Measurements from ENCODE around the gene PHLPP1.
A peak's percentile ranks its signal among the peaks of the same experiment; 100 is the strongest.
"Not testable (repeated sequence)": the region's sequence is repeated elsewhere in the genome, so short reads cannot be mapped to it uniquely, and the experiment has no call there.

The PHLPP1 gene

GRCh38 chr18:62807396-62807795 is 92.1 kb downstream of the PHLPP1 start:
- Mint-ChIP-seq H3K27ac (no peak overlapping the region), H3K27me3 (no peaks in the 10 kb centered on the region), H3K36me3 (ENCODE audit: low read depth) (no peaks in the 10 kb centered on the region), H3K9me3 (peaks cover 9% of the 10 kb centered on the region), H3K4me3 (no peak overlapping the region), H3K4me1 (ENCODE audit: low read depth) (peaks cover 19% of the 10 kb centered on the region)
- intact Hi-C loops (cut with micrococcal nuclease), result no loop called here

GRCh38 chr18:62808123-62808522 is 92.8 kb downstream of the PHLPP1 start:
- peak overlapping the region; percentile 21 for H3K27ac Mint-ChIP-seq
- intact Hi-C loops (cut with micrococcal nuclease), result no loop called here
- H3K36me3 Mint-ChIP-seq (ENCODE audit: low read depth), result no peaks in the 10 kb centered on the region
- peaks cover 20% of the 10 kb centered on the region for H3K4me1 Mint-ChIP-seq (ENCODE audit: low read depth)
- H3K4me3 Mint-ChIP-seq, result no peak overlapping the region
- H3K27me3 Mint-ChIP-seq, result no peaks in the 10 kb centered on the region
- peaks cover 9% of the 10 kb centered on the region for H3K9me3 Mint-ChIP-seq

DNA sequence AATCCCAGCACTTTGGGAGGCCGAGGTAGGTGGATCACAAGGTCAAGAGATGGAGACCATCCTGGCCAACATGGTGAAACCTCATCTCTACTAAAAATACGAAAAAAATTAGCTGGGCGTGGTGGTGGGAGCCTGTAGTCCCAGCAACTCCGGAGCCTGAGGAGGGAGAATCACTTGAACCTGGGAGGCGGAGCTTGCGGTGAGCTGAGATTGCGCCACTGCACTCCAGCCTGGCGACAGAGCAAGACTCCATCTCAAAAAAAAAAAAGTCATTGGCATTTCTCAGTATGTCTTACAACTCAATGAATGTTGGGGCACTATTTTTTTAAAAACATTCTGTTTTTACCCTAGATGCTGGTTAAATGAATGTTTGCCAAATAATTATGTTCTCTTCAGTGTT is 94.1 kb downstream of the PHLPP1 start:
- H3K36me3 Mint-ChIP-seq (ENCODE audit: low read depth); H3K9me3 Mint-ChIP-seq; intact Hi-C loops (cut with micrococcal nuclease); H3K27me3 Mint-ChIP-seq; H3K27ac Mint-ChIP-seq; H3K4me3 Mint-ChIP-seq: not testable (repeated sequence)
- peaks cover 30% of the 10 kb centered on the region for H3K4me1 Mint-ChIP-seq (ENCODE audit: low read depth)

GRCh38 chr18:62809900-62810299 is 94.6 kb downstream of the PHLPP1 start:
- intact Hi-C loops (cut with micrococcal nuclease), result no loop called here
- H3K27ac Mint-ChIP-seq, result no peak overlapping the region

DNA sequence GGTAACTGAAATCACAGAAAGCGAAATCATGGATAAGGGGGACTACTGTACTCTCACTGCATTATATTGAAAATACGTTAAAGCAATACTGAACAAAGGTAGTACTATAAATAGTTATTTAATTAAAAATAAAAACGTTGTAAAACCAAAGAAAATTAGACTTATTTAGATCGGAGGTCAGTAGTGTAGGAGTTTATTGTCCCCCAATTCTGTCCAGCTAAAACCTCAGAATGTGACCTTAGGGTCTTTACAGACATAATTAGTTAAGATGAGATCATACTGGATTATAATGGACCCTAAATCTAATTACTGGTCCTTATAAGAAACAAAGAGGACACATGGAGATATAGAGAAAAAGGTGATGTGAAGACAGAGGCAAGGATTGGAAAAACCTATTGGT is 95.3 kb downstream of the PHLPP1 start:
- H3K4me3 Mint-ChIP-seq, result no peak overlapping the region
- H3K4me1 Mint-ChIP-seq (ENCODE audit: low read depth), result peaks cover 34% of the 10 kb centered on the region
- no peaks in the 10 kb centered on the region for H3K27me3 Mint-ChIP-seq
- H3K9me3 Mint-ChIP-seq, result peaks cover 9% of the 10 kb centered on the region
- no peak overlapping the region for H3K27ac Mint-ChIP-seq
- intact Hi-C loops (cut with micrococcal nuclease), result no loop called here
- no peaks in the 10 kb centered on the region for H3K36me3 Mint-ChIP-seq (ENCODE audit: low read depth)

More at GRCh38 chr18:62809900-62810299, 94.6 kb downstream of the PHLPP1 start:
- peaks cover 9% of the 10 kb centered on the region for H3K9me3 Mint-ChIP-seq
- peaks cover 34% of the 10 kb centered on the region for H3K4me1 Mint-ChIP-seq (ENCODE audit: low read depth)
- H3K4me3 Mint-ChIP-seq, result no peak overlapping the region
- H3K27me3 Mint-ChIP-seq, result no peaks in the 10 kb centered on the region
- H3K36me3 Mint-ChIP-seq (ENCODE audit: low read depth), result no peaks in the 10 kb centered on the region

DNA sequence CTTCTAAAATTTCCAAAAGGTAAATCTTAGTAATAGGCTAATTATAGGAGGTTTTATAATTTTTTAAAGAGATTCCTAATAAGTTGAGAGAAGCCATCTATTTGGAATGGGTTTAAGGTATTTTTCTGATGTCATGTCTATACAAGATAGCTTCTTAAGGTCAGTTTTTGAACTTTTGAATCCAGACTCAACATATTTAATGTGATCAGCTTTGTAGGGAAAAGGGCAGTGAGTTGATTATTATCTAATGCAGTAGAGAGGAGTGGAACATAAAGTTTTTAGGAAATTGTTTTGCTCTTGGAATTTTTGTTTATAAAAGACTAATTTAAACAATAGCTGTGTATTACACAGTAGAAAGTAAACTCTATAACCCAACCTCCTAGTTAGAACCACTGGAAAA is 96.3 kb downstream of the PHLPP1 start:
- intact Hi-C loops (cut with micrococcal nuclease), result no loop called here
- H3K4me1 Mint-ChIP-seq (ENCODE audit: low read depth), result peaks cover 34% of the 10 kb centered on the region
- H3K4me3 Mint-ChIP-seq, result no peak overlapping the region
- H3K36me3 Mint-ChIP-seq (ENCODE audit: low read depth), result no peaks in the 10 kb centered on the region
- H3K27me3 Mint-ChIP-seq, result no peaks in the 10 kb centered on the region
- H3K9me3 Mint-ChIP-seq, result peaks cover 9% of the 10 kb centered on the region
- H3K27ac Mint-ChIP-seq, result no peak overlapping the region

DNA sequence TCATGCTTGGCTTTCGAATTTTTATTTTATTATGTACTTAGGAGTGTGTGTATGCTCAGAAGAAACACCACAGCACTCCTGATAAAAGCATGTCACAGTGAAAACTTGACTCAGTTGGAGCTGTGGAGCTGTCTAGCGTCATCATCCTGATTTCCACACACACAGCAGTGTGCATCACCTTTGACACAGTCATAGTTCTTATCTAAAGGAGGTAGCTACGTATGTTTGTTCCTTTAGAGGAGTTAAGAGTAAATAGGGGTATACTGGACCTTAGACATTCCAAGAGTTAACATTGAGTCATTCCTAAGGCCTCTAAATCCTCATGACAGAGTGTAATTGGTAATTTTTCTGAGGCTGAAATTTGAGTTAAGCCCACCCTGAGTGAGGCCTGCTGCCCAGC is 96.9 kb downstream of the PHLPP1 start:
- Mint-ChIP-seq H3K9me3 (peaks cover 9% of the 10 kb centered on the region), H3K36me3 (ENCODE audit: low read depth) (no peaks in the 10 kb centered on the region), H3K27ac (no peak overlapping the region), H3K4me3 (no peak overlapping the region), H3K27me3 (no peaks in the 10 kb centered on the region), H3K4me1 (ENCODE audit: low read depth) (peaks cover 34% of the 10 kb centered on the region)
- intact Hi-C loops (cut with micrococcal nuclease), result no loop called here

- Mint-ChIP-seq H3K27ac (peak overlapping the region; percentile 36), H3K4me1 (ENCODE audit: low read depth) (peaks cover 32% of the 10 kb centered on the region), H3K36me3 (ENCODE audit: low read depth) (no peaks in the 10 kb centered on the region), H3K27me3 (no peaks in the 10 kb centered on the region), H3K4me3 (no peak overlapping the region), H3K9me3 (peaks cover 6% of the 10 kb centered on the region)
- intact Hi-C loops (cut with micrococcal nuclease), result no loop called here
Observed at GRCh38 chr18:62812876-62813275, 97.5 kb downstream of the PHLPP1 start.

DNA sequence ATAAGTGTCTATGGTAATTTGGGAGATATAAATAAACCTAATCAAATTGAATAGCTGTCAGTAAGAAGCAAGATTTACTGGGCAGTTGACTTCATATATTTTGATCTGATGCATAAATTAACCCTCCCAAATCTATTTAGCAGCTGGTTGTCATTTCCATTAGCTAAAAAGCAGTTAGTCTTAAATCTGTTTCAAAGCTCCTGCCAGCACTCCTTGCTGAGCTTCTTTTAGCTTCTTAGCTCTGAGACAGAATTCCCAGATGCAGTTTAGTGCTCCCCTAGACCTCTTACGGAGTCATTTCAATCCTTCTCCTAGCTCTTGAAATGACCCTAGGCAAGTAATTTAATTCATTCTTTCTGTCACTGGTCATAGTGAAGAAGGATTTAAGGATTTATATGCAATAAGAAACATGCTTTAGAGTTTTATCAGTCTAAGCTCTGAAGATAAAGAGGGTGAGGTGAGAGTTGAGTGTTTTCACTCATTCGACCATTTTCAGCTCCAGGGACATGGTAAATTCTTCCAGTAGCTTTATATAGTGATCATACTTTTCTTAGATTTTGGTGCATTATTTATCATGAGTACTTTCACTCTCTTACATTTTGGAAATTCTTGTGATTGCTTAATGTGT is 98.9 kb downstream of the PHLPP1 start:
- no peaks in the 10 kb centered on the region for H3K9me3 Mint-ChIP-seq
- intact Hi-C loops (cut with micrococcal nuclease), result no loop called here
- peak overlapping the region; percentile 87 for H3K27ac Mint-ChIP-seq
- no peaks in the 10 kb centered on the region for H3K36me3 Mint-ChIP-seq (ENCODE audit: low read depth)
- peaks cover 28% of the 10 kb centered on the region for H3K4me1 Mint-ChIP-seq (ENCODE audit: low read depth)
- no peaks in the 10 kb centered on the region for H3K27me3 Mint-ChIP-seq
- H3K4me3 Mint-ChIP-seq, result no peak overlapping the region

DNA sequence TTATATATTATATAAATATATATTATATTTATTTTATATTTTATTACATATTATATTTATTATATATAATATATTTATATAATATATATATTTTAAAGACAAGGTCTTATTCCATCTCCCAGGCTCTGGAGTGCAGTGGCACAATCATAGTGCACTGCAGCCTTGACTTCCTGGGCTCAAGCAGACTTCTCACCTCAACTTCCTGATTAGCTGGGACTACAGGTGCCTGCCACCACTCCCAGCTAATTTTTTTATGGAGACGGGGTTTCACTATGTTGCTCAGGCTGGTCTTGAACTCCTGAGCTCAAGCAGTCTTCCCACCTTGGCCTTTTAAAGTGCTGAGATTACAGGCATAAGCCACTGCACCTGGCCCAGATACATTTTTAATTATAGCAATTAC is 110.0 kb downstream of the PHLPP1 start:
- Mint-ChIP-seq H3K36me3 (ENCODE audit: low read depth) (peaks cover 5% of the 10 kb centered on the region), H3K4me1 (ENCODE audit: low read depth) (peaks cover 19% of the 10 kb centered on the region), H3K27ac (no peak overlapping the region), H3K27me3 (no peaks in the 10 kb centered on the region), H3K4me3 (no peak overlapping the region), H3K9me3 (no peaks in the 10 kb centered on the region)
- intact Hi-C loops (cut with micrococcal nuclease), result loop anchor here (10.0 kb wide), 1 partner anchor 109 kb away; no protein-coding TSS in a partner anchor

- no peaks in the 10 kb centered on the region for H3K27me3 Mint-ChIP-seq
- peaks cover 7% of the 10 kb centered on the region for H3K36me3 Mint-ChIP-seq (ENCODE audit: low read depth)
- intact Hi-C loops (cut with micrococcal nuclease), result loop anchor here (10.0 kb wide), 1 partner anchor 107 kb away; no protein-coding TSS in a partner anchor
- peaks cover 26% of the 10 kb centered on the region for H3K4me1 Mint-ChIP-seq (ENCODE audit: low read depth)
- H3K9me3 Mint-ChIP-seq, result no peaks in the 10 kb centered on the region
- H3K27ac Mint-ChIP-seq, result peak overlapping the region; percentile 79
- no peak overlapping the region for H3K4me3 Mint-ChIP-seq
Observed at GRCh38 chr18:62827397-62827796, 112.1 kb downstream of the PHLPP1 start.

GRCh38 chr18:62828091-62828640 is 112.8 kb downstream of the PHLPP1 start:
- H3K4me1 Mint-ChIP-seq (ENCODE audit: low read depth), result peaks cover 26% of the 10 kb centered on the region
- no peaks in the 10 kb centered on the region for H3K9me3 Mint-ChIP-seq
- peak overlapping the region; percentile 11 for H3K4me3 Mint-ChIP-seq
- H3K36me3 Mint-ChIP-seq (ENCODE audit: low read depth), result peaks cover 7% of the 10 kb centered on the region
- intact Hi-C loops (cut with micrococcal nuclease), result loop anchor here (10.0 kb wide), 1 partner anchor 107 kb away; no protein-coding TSS in a partner anchor
- H3K27me3 Mint-ChIP-seq, result no peaks in the 10 kb centered on the region
- H3K27ac Mint-ChIP-seq, result peak overlapping the region; percentile 79

DNA sequence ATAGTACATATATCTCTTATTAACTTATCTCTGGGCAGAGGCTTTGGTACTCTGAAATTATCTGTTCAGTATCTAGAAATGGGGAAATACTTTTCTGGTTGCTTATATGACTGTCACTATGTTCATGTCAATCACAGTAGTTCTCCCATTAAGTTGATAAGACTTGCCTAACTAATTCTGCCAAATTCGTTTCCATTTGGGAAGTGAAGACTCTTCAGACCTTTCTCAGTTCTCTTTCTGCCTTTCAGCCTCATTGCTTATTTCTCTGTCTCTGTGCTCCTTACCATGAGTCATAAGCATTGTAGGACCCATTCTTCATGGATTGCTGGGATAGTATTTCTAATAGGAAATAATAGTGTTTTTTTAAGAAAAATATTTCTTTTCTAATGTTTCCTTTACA is 113.5 kb downstream of the PHLPP1 start:
- Mint-ChIP-seq H3K4me1 (ENCODE audit: low read depth) (peaks cover 26% of the 10 kb centered on the region), H3K27ac (peak overlapping the region; percentile 79), H3K9me3 (no peaks in the 10 kb centered on the region), H3K4me3 (no peak overlapping the region), H3K36me3 (ENCODE audit: low read depth) (peaks cover 7% of the 10 kb centered on the region), H3K27me3 (no peaks in the 10 kb centered on the region)
- intact Hi-C loops (cut with micrococcal nuclease), result loop anchor here (10.0 kb wide), 1 partner anchor 106 kb away; no protein-coding TSS in a partner anchor

DNA sequence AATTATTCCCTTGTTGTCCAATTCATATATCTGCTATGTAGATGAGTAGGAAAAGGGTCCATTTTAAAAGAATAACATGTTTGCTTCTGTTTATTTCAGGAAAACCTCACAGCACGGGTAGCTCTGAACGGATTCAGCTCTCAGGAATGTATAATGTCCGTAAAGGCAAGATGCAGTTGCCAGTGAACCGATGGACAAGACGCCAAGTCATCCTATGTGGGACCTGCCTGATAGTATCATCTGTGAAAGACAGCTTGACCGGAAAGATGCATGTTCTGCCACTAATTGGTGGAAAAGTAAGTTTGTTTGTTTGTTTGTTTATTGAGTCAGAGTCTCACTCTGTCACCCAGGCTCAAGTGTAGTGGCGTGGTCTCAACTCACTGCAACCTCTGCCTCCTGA is 114.6 kb downstream of the PHLPP1 start:
- intact Hi-C loops (cut with micrococcal nuclease), result loop anchor here (10.0 kb wide), 1 partner anchor 105 kb away; no protein-coding TSS in a partner anchor
- no peaks in the 10 kb centered on the region for H3K27me3 Mint-ChIP-seq
- H3K4me3 Mint-ChIP-seq, result no peak overlapping the region
- no peaks in the 10 kb centered on the region for H3K9me3 Mint-ChIP-seq
- H3K4me1 Mint-ChIP-seq (ENCODE audit: low read depth), result peaks cover 31% of the 10 kb centered on the region
- H3K27ac Mint-ChIP-seq, result no peak overlapping the region
- H3K36me3 Mint-ChIP-seq (ENCODE audit: low read depth), result peaks cover 7% of the 10 kb centered on the region

DNA sequence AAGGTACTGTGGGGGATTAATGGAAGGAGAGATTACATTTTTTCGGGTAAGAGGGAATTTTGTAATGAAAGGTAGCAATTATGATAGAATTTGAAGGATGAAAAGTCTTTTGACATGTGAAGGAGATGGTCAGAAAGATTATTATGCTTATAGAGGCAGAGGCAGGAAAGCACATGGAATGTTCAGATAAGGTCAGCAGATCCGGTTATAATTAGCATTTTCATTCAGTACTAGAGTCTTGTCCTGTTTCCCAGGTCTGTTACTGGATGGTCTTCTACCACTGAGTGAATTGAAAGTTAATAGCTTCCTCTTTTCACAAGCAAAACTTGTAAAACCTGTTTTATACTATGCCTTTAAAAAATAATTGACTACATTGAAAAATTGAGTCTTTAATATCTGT is 116.9 kb downstream of the PHLPP1 start:
- Mint-ChIP-seq H3K4me3 (no peak overlapping the region), H3K4me1 (ENCODE audit: low read depth) (peaks cover 27% of the 10 kb centered on the region), H3K36me3 (ENCODE audit: low read depth) (peaks cover 7% of the 10 kb centered on the region), H3K27ac (no peak overlapping the region), H3K27me3 (no peaks in the 10 kb centered on the region), H3K9me3 (no peaks in the 10 kb centered on the region)
- intact Hi-C loops (cut with micrococcal nuclease), result no loop called here

Measured in dendritic cell treated with granulocyte-macrophage colony-stimulating factor and Interleukin-4, amounts not matched to agents 40 ng/mL and 50 ng/mL, for 4 days (primary cell).